ENCODE results near the gene HS1BP3. TPM values are rescaled to one million over a fixed set of nuclear protein-coding genes. Genes with fewer than 3 reads are reported as not detected.

Gene HS1BP3
- total and polyA plus RNA-seq, 8 donors, result 12.5 to 39.7 (median 13.4) TPM

DNA sequence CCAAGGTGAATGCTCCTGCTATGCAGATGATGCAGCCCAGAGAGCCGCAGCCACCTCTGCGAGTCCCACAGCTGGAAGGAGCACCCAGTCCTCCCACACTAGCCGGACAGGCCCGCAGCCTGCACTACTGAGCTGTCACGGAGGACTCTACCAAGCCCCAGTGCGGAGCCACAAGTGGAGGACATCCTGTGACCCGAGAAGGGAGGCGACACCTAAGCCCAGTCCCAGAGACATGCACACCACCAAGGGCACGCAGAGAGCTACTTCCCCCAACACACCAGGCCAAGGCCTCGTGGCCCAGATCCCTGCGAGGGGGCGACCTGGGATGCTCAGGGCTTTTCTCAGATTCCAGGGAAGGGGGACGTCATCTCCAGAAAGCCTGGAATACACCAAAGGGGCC, 12.9 kb downstream of the HS1BP3 start:
- Histone ChIP-seq H3K36me3 (peaks cover 0 to 68% of the 10 kb centered on the region in 2 donors), H3K27ac (no peak overlapping the region), H3K4me3 (no peak overlapping the region), H3K4me1 (peaks cover 23 to 28% of the 10 kb centered on the region in 2 donors), H3K9me3 (no peaks in the 10 kb centered on the region), H3K27me3 (no peaks in the 10 kb centered on the region)
- ATAC-seq, result no peak
- peak in 1 of 4 donors; percentile 75 for DNase-seq
- TF ChIP-seq, protein P1, sequence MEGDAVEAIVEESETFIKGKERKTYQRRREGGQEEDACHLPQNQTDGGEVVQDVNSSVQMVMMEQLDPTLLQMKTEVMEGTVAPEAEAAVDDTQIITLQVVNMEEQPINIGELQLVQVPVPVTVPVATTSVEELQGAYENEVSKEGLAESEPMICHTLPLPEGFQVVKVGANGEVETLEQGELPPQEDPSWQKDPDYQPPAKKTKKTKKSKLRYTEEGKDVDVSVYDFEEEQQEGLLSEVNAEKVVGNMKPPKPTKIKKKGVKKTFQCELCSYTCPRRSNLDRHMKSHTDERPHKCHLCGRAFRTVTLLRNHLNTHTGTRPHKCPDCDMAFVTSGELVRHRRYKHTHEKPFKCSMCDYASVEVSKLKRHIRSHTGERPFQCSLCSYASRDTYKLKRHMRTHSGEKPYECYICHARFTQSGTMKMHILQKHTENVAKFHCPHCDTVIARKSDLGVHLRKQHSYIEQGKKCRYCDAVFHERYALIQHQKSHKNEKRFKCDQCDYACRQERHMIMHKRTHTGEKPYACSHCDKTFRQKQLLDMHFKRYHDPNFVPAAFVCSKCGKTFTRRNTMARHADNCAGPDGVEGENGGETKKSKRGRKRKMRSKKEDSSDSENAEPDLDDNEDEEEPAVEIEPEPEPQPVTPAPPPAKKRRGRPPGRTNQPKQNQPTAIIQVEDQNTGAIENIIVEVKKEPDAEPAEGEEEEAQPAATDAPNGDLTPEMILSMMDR (IDR thresholded peaks at IDR 0.05), result no peak
- intact Hi-C loops (cut with DNase I), result loop anchor here (2.0 to 10.0 kb wide), 2 partner anchors 193 to 195 kb away; partner anchors contain the start of gene RHOB (in 1 of the 2)

DNA sequence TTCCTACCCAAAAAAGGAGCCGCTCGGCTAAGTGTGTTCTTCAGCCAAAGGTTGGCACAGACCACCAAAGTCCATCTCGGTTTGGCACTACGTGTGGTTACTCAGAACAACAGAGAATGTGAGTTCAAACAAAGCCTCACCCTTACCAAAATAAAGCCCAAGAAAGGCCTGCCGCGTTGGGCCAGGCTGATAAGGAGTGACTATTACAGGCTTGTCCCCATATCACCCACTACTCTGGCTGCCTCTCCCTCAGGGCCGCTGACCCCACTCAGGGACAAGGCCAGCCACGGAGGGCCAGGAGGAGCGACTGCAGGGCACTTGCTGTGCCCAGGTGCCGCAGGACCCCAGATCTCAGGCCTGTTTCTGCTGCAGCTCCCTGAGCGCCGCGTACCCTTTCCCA, 13.8 kb downstream of the HS1BP3 start:
- intact Hi-C loops (cut with DNase I), result loop anchor here in 1 of 2 donors (10.0 kb wide), 1 partner anchor 192 kb away; the partner anchor contains the start of gene RHOB
- ATAC-seq, result no peak
- no peak overlapping the region for H3K27ac ChIP-seq
- H3K4me1 ChIP-seq, result peaks cover 22 to 23% of the 10 kb centered on the region in 2 donors
- H3K9me3 ChIP-seq, result no peaks in the 10 kb centered on the region
- peak in 1 of 4 donors; percentile 71 for DNase-seq
- H3K36me3 ChIP-seq, result peaks cover 0 to 70% of the 10 kb centered on the region in 2 donors
- TF ChIP-seq, protein P1 (IDR thresholded peaks at IDR 0.05), result no peak
- H3K4me3 ChIP-seq, result no peak overlapping the region
- no peaks in the 10 kb centered on the region for H3K27me3 ChIP-seq

DNA sequence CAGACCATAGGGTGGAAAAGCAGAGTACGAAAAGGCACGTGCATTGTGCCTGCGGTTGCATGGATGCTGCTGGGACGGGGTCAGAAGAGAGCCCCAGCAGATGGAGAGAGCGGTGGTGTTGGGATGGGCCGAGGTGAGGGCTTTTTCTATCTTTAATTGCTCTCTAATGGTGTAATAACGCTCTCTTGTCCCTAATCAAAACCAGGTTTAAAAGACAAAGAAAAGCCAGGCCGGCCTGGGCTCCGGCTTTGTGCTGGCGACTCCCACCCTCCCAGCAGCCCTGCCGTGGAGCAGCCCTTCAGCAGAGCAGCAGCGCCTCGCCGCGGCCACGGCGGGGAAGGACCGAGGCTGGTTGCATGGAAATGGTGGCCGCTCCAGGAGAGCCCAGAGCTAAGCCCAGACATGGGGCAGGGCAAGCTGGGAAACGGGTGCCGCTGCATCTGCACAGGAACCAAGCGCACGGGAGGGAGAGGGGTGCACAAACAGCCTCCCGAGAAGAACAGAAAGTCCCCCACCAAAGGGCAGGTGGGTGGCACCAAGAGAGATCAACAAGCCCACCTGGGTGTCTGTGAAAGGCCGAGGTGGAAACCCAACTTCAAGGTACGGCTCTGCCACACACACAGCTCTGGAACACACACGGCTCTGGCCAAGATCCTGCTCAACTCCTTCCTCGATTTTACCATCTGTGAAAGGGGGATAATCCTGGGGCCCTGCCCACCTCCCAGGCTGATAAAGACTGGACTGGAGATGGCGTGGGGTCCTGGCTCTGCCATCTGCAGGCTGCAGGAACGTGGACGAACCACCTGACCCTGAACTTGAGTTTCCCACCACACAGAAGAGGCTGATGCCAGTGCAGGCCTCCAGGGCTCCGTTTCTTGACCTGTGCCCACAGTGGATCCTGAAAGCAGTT, 15.0 kb downstream of the HS1BP3 start:
- intact Hi-C loops (cut with DNase I), result loop anchor here in 1 of 2 donors (10.0 kb wide), 1 partner anchor 191 kb away; the partner anchor contains the start of gene RHOB
- TF ChIP-seq, protein P1 (IDR thresholded peaks at IDR 0.05), result peak; percentile 84 to 86

DNA sequence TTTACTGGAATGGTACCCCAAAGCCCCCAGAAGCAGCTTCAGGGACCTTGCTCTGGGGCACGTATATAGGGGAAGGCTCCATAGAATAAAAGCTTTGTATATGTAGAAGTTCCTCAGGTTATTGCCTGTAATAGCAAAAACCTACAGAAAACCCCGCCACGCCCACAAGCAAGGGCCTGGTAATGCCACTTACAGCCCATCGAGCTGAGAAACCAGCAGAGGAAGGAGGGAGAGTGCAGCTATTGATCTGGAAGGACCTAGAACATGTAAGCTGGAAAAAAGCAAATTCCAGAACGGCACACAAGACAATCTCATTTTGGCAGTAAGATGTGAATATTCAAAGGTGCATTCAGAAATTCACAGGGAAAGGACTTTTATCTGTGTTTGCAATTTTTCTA, 15.8 kb downstream of the HS1BP3 start:
- intact Hi-C loops (cut with DNase I), result loop anchor here in 1 of 2 donors (10.0 kb wide), 1 partner anchor 190 kb away; the partner anchor contains the start of gene RHOB
- peak in 1 of 4 donors; percentile 49 for DNase-seq
- Histone ChIP-seq H3K4me3 (no peak overlapping the region), H3K4me1 (peaks cover 22 to 23% of the 10 kb centered on the region in 2 donors), H3K27ac (peak overlapping the region; percentile 69 to 75), H3K36me3 (peaks cover 0 to 50% of the 10 kb centered on the region in 2 donors), H3K9me3 (no peaks in the 10 kb centered on the region), H3K27me3 (no peaks in the 10 kb centered on the region)
- peak; percentile 40 for ATAC-seq
- TF ChIP-seq, protein P1 (IDR thresholded peaks at IDR 0.05), result no peak

More for the DNA sequence above, 15.0 kb downstream of the HS1BP3 start:
- no peaks in the 10 kb centered on the region for H3K27me3 ChIP-seq
- peaks cover 0 to 58% of the 10 kb centered on the region in 2 donors for H3K36me3 ChIP-seq
- ATAC-seq, result peak; percentile 83
- no peaks in the 10 kb centered on the region for H3K9me3 ChIP-seq
- no peak overlapping the region for H3K4me3 ChIP-seq
- H3K4me1 ChIP-seq, result peaks cover 22 to 23% of the 10 kb centered on the region in 2 donors
- DNase-seq, result peak; percentile 76 to 92 (median 83)
- peak overlapping the region; percentile 69 to 75 for H3K27ac ChIP-seq

Measured in left lung (tissue), 10 donors.